ENCODE measurements around the gene RANGAP1. TPM values are rescaled to one million over a fixed set of nuclear protein-coding genes. Genes with fewer than 3 reads are reported as not detected.

Gene RANGAP1
- total and polyA plus RNA-seq, 2 of the 4 experiments (the other 2 are of a cell fraction) = 71.2 to 148 TPM

DNA sequence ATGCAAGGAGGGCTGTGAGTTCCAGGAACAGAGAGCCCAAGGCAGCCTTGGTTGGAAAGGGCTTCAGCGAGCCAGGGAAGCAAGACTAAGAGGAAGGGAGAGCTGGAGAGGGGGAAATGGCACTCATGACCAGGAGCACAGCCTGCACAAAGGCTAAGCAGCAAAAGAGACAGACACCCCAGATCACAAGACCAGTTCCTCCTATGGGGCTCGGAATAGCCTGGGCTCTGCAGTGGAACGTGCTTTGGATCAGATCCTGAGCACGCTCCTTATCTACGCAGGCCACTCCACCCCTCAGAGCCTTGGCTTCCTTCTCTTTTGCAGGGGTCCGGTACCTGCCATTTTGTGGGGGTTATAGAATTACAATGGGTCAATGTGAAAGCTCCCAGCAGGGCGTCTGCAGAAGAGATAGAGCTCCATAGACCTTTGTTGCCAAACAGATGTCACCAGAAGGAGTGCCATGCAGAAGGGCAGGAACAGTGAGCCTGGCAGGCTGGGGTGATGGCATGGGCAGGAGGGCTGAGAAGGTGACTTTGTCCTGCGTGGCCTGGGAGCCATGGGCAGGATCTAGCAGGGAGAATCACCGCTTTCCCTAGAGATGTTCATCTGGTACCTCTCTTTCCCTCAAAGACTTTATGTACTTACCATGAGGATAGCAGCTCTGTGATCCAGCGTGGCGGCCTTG lies 49.1 kb upstream of the RANGAP1 start:
- Histone ChIP-seq H2AK5ac (ENCODE audit: low read depth, low read length) (no peak overlapping the region), H2BK20ac (ENCODE audit: low read depth, low read length) (no peak overlapping the region), H3K9me3 (ENCODE audit: control insufficient read depth, insufficient read depth, low read length) (no peaks in the 10 kb centered on the region), H2BK120ac (ENCODE audit: low read depth, low read length) (no peak overlapping the region), H3K14ac (replicated peaks; ENCODE audit: low read depth, low read length) (no peak overlapping the region), H3K36me3 (ENCODE audit: control insufficient read depth, insufficient read depth, low read length) (peaks cover 71% of the 10 kb centered on the region), H4K91ac (ENCODE audit: insufficient read depth, low read depth, low read length) (no peak overlapping the region), H3K56ac (ENCODE audit: extremely low read depth, insufficient read depth, low read length) (no peak overlapping the region), H3K18ac (ENCODE audit: low read depth, low read length) (no peak overlapping the region), H3K4me3 (ENCODE audit: insufficient read depth, low read depth, low read length) (no peak overlapping the region), H2AK9ac (replicated peaks; ENCODE audit: low read depth, low read length, poor library complexity) (no peak overlapping the region), H3K27ac (ENCODE audit: insufficient read depth, low read length) (no peak overlapping the region), H3K4me2 (ENCODE audit: low read depth, low read length) (no peak overlapping the region), H3K9me1 (ENCODE audit: insufficient read depth, low read length) (peaks cover 8% of the 10 kb centered on the region; the same call in 1 of the 2 replicates), H3K79me1 (ENCODE audit: low read depth in 1 of 2, low read length in 2 of 2) (peaks cover 6 to 52% of the 10 kb centered on the region in 2 experiments), H3K4ac (ENCODE audit: low read depth, low read length) (no peak overlapping the region), H4K8ac (ENCODE audit: low read depth in 2 of 2, low read length in 2 of 2) (no peak overlapping the region), H3K27me3 (ENCODE audit: control insufficient read depth, insufficient read depth, low read length) (no peaks in the 10 kb centered on the region), H2BK15ac (ENCODE audit: low read depth, low read length) (no peak overlapping the region), H2BK5ac (ENCODE audit: low read depth, low read length, poor library complexity, severe bottlenecking) (no peak overlapping the region), H3K4me1 (ENCODE audit: control insufficient read depth, insufficient read depth, low read length) (no peaks in the 10 kb centered on the region), H3K23ac (ENCODE audit: low read depth, low read length) (no peak overlapping the region), H4K5ac (ENCODE audit: low read depth, low read length) (no peak overlapping the region), H3K9ac (ENCODE audit: low read depth, low read length) (no peak overlapping the region), H4K20me1 (ENCODE audit: insufficient read depth, low read length) (peaks cover 4% of the 10 kb centered on the region; the same call in 1 of the 2 replicates), H2AFZ (replicated peaks; ENCODE audit: low read length, poor library complexity) (no peak overlapping the region)
- 90% methylated on average over 2 of the region's 11 CpGs; no CpG with 5 or more reads in 1 of the 2 experiments for WGBS, 2 experiments (ENCODE audit: extremely low coverage in 2 of 2, insufficient read length in 1 of 2)
- TF ChIP-seq NFE2L2 (IDR thresholded peaks at IDR 0.05; ENCODE audit: low read depth, low read length) (no peak), CEBPB (IDR thresholded peaks at IDR 0.05; ENCODE audit: low read depth, low read length) (no peak), SMC3 (IDR thresholded peaks at IDR 0.05; ENCODE audit: low read depth, low read length) (no peak), RAD21 (IDR thresholded peaks at IDR 0.05; ENCODE audit: low read length) (no peak), MAZ (IDR thresholded peaks at IDR 0.05; ENCODE audit: borderline replicate concordance, low read depth, low read length) (no peak), USF2 (IDR thresholded peaks at IDR 0.05; ENCODE audit: low read depth, low read length) (no peak), BHLHE40 (IDR thresholded peaks at IDR 0.05; ENCODE audit: low read depth, low read length) (no peak)
- TF ChIP-seq, protein P1, sequence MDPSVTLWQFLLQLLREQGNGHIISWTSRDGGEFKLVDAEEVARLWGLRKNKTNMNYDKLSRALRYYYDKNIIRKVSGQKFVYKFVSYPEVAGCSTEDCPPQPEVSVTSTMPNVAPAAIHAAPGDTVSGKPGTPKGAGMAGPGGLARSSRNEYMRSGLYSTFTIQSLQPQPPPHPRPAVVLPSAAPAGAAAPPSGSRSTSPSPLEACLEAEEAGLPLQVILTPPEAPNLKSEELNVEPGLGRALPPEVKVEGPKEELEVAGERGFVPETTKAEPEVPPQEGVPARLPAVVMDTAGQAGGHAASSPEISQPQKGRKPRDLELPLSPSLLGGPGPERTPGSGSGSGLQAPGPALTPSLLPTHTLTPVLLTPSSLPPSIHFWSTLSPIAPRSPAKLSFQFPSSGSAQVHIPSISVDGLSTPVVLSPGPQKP (IDR thresholded peaks at IDR 0.05; ENCODE audit: borderline replicate concordance, low read depth, low read length) = no peak
- DNase-seq = no peak
- POLR2A ChIA-PET (ENCODE audit: unreplicated experiment) = no interaction called here
- BruUV-seq (replicated peaks) = no TSS peak
- CTCF ChIA-PET = no interaction called here
- in situ Hi-C loops (cut with MboI; ENCODE audit: low sequenced_read_pairs) = no loop called here
- ATAC-seq (ENCODE audit: low read depth) = no peak
- dilution Hi-C loops (cut with HindIII; ENCODE audit: low sequenced_read_pairs, unreplicated experiment) = no loop called here
- intact Hi-C loops (cut with micrococcal nuclease) = no loop called here
